Hepatocyte (in vitro differentiated cells): Measurements from ENCODE around the gene CEBPB. TPM values are rescaled to one million over a fixed set of nuclear protein-coding genes. Genes with fewer than 3 reads are reported as not detected.
A peak's percentile ranks its signal among the peaks of the same experiment; 100 is the strongest.

Source experiments
- DNase-seq: peaks from one replicate; pipeline ENCODE4 v3.0.0-alpha.2; 2016; ENCODE audit warnings: low spot score
- H2AFZ ChIP-seq: fragments of 200-600 bp; sonication (generic); 2 replicates; pipeline ENCODE4 v1.6.0; 2016; ENCODE audit warnings: antibody characterized with exemption, mild to moderate bottlenecking
- H3K27ac ChIP-seq: fragments of 200-600 bp; sonication (generic); 2 replicates; pipeline ENCODE4 v1.5.1; 2016; ENCODE audit warnings: mild to moderate bottlenecking
- H3K27me3 ChIP-seq: fragments of 200-600 bp; sonication (generic); 2 replicates; pipeline ENCODE4 v1.6.1; 2016
- H3K36me3 ChIP-seq: fragments of 200-600 bp; sonication (generic); replicated peaks from 2 replicates; pipeline ENCODE4 v1.5.1; 2016; ENCODE audit warnings: low read depth; ENCODE audit not compliant: insufficient read depth
- H3K4me1 ChIP-seq: fragments of 200-600 bp; sonication (generic); 2 replicates; pipeline ENCODE4 v1.5.1; 2016; ENCODE audit warnings: mild to moderate bottlenecking, moderate library complexity; ENCODE audit not compliant: insufficient read depth
- H3K4me2 ChIP-seq: fragments of 200-600 bp; sonication (generic); 2 replicates; pipeline ENCODE4 v1.6.0; 2016
- H3K4me3 ChIP-seq: fragments of 200-600 bp; sonication (generic); 2 replicates; pipeline ENCODE4 v1.5.1; 2016; ENCODE audit warnings: mild to moderate bottlenecking
- H3K79me2 ChIP-seq: fragments of 200-600 bp; sonication (generic); 2 replicates; pipeline ENCODE4 v1.6.0; 2017; ENCODE audit warnings: mild to moderate bottlenecking
- H3K9me2 ChIP-seq: fragments of 200-600 bp; sonication (generic); replicated peaks from 2 replicates; pipeline ENCODE4 v1.6.0; 2017; ENCODE audit warnings: mild to moderate bottlenecking; ENCODE audit not compliant: insufficient read depth
- H3K9me3 ChIP-seq: fragments of 200-600 bp; sonication (generic); 2 replicates; pipeline ENCODE4 v1.5.1; 2016; ENCODE audit warnings: low read depth, mild to moderate bottlenecking
- H4K20me1 ChIP-seq: fragments of 200-600 bp; sonication (generic); 2 replicates; pipeline ENCODE4 v1.6.0; 2016; ENCODE audit warnings: mild to moderate bottlenecking; ENCODE audit not compliant: insufficient read depth, poor library complexity, severe bottlenecking
- EZH2 ChIP-seq: fragments of 200-600 bp; sonication (generic); IDR thresholded peaks from 2 replicates; pipeline ENCODE4 v1.6.1; 2016; ENCODE audit warnings: antibody characterized with exemption, mild to moderate bottlenecking, borderline replicate concordance
- EZH2phosphoT487 ChIP-seq: fragments of 200-600 bp; sonication (generic); IDR thresholded peaks from one replicate; pipeline ENCODE4 v1.6.1; 2018; ENCODE audit warnings: antibody characterized with exemption, mild to moderate bottlenecking, low read depth, moderate library complexity; ENCODE audit not compliant: unreplicated experiment, severe bottlenecking
- WGBS: methylation state at CpG from one replicate; pipeline ENCODE4 v1.1.6; 2016; ENCODE audit warnings: low lambda C conversion rate; ENCODE audit errors: missing lambda C conversion rate; 5-methylcytosine and 5-hydroxymethylcytosine counted together
- polyA plus RNA-seq: library from polyadenylated mRNA; unstranded; fragments of >200 nt; fragmentation: Nextera tagmentation; extraction: Ambion mirVana; gene quantifications from 2 replicates; pipeline ENCODE4 v1.2.1, GENCODE V29; 2016
- total RNA-seq: library from RNA; depleted of rRNA; stranded (reverse); fragments of >200 nt; gene quantifications from 2 replicates; pipeline ENCODE4 v1.2.3, GENCODE V29; 2014
- TF ChIP-seq, protein P1 (sequence below): fragments of 200-600 bp; sonication (generic); IDR thresholded peaks from 2 replicates; pipeline ENCODE4 v1.5.1; 2016; ENCODE audit warnings: antibody characterized with exemption, mild to moderate bottlenecking; ENCODE audit not compliant: poor library complexity

The CEBPB gene
- total and polyA plus RNA-seq, 2 experiments from 2014 or later, result 58.9 to 159 TPM

DNA sequence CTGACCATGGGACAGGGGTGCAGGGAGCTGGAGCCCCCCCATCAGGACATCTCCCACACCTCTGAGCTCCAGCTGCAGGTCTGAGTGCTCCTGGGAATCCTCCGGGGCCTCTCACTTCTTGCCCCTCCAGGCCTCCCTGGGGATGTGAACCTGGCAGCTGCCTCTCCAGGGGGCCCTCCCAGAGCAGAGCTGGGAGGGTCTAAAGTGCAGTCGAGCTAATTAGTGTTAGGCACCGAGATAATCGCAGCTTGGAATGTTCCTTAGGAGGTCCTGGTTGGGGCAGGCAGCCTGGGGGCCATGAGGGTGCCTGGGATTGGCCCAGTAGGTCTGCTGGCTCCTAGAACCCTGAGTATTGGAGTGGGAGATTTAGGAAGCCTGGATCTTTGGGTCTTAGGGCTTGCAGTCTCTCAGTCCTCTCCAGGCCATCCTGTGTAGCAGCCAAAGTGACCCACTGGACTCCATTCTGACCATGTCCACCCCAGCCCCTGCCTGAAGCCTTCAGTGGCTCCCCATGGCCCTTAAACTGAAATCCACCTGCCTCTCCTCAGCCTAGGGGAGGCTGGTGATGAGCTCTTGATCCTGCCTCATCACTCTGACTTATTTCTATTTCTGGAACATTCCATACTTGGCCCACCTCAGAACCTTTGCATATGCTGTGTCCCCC is 26.0 kb downstream of the CEBPB start:
- H3K9me3 ChIP-seq, result no peaks in the 10 kb centered on the region
- H3K27me3 ChIP-seq, result no peaks in the 10 kb centered on the region
- H3K9me2 ChIP-seq, result no peaks in the 10 kb centered on the region
- TF ChIP-seq, protein P1, sequence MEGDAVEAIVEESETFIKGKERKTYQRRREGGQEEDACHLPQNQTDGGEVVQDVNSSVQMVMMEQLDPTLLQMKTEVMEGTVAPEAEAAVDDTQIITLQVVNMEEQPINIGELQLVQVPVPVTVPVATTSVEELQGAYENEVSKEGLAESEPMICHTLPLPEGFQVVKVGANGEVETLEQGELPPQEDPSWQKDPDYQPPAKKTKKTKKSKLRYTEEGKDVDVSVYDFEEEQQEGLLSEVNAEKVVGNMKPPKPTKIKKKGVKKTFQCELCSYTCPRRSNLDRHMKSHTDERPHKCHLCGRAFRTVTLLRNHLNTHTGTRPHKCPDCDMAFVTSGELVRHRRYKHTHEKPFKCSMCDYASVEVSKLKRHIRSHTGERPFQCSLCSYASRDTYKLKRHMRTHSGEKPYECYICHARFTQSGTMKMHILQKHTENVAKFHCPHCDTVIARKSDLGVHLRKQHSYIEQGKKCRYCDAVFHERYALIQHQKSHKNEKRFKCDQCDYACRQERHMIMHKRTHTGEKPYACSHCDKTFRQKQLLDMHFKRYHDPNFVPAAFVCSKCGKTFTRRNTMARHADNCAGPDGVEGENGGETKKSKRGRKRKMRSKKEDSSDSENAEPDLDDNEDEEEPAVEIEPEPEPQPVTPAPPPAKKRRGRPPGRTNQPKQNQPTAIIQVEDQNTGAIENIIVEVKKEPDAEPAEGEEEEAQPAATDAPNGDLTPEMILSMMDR, result no peak
- TF ChIP-seq EZH2phosphoT487 (no peak), EZH2 (no peak)
- peaks cover 27% of the 10 kb centered on the region for H3K4me1 ChIP-seq
- H3K36me3 ChIP-seq, result no peaks in the 10 kb centered on the region
- peak overlapping the region; percentile 86 for H3K27ac ChIP-seq
- H4K20me1 ChIP-seq, result no peaks in the 10 kb centered on the region
- H3K4me2 ChIP-seq, result peak overlapping the region; percentile 70
- peak; percentile 81 for DNase-seq
- 0% methylated on average over 4 of the region's 4 CpGs for WGBS
- no peak overlapping the region for H3K4me3 ChIP-seq
- H3K79me2 ChIP-seq, result no peaks in the 10 kb centered on the region
- H2AFZ ChIP-seq, result no peak overlapping the region

GRCh38 chr20:50217207-50217949 is 26.7 kb downstream of the CEBPB start:
- Histone ChIP-seq H3K4me2 (peak overlapping the region; percentile 70), H3K4me3 (no peak overlapping the region), H3K79me2 (no peaks in the 10 kb centered on the region), H2AFZ (no peak overlapping the region), H3K27me3 (no peaks in the 10 kb centered on the region), H3K9me3 (no peaks in the 10 kb centered on the region), H3K9me2 (no peaks in the 10 kb centered on the region), H3K4me1 (peaks cover 27% of the 10 kb centered on the region), H3K36me3 (no peaks in the 10 kb centered on the region), H3K27ac (peak overlapping the region; percentile 86), H4K20me1 (no peaks in the 10 kb centered on the region)
- TF ChIP-seq, protein P1, result no peak
- TF ChIP-seq EZH2phosphoT487 (no peak), EZH2 (no peak)
- WGBS, result 93% methylated on average over 14 of the region's 14 CpGs
- no peak for DNase-seq

- no peaks in the 10 kb centered on the region for H3K36me3 ChIP-seq
- DNase-seq, result no peak
- no peaks in the 10 kb centered on the region for H3K9me3 ChIP-seq
- H3K4me1 ChIP-seq, result peaks cover 27% of the 10 kb centered on the region
- H2AFZ ChIP-seq, result no peak overlapping the region
- no peaks in the 10 kb centered on the region for H3K9me2 ChIP-seq
- H3K4me3 ChIP-seq, result no peak overlapping the region
- no peaks in the 10 kb centered on the region for H4K20me1 ChIP-seq
- H3K79me2 ChIP-seq, result no peaks in the 10 kb centered on the region
- TF ChIP-seq EZH2phosphoT487 (no peak), EZH2 (no peak)
- TF ChIP-seq, protein P1, result no peak
- H3K4me2 ChIP-seq, result no peak overlapping the region
- H3K27ac ChIP-seq, result no peak overlapping the region
- no peaks in the 10 kb centered on the region for H3K27me3 ChIP-seq
- 55% methylated on average over 5 of the region's 5 CpGs for WGBS
Observed at GRCh38 chr20:50218987-50219435, 28.4 kb downstream of the CEBPB start.
